Measurements from ENCODE around the gene SIGLEC6. TPM values are rescaled to one million over a fixed set of nuclear protein-coding genes. Genes with fewer than 3 reads are reported as not detected.

Gene SIGLEC6
- total RNA-seq, 1 experiment from 2014 or later, result 0.31 TPM

DNA sequence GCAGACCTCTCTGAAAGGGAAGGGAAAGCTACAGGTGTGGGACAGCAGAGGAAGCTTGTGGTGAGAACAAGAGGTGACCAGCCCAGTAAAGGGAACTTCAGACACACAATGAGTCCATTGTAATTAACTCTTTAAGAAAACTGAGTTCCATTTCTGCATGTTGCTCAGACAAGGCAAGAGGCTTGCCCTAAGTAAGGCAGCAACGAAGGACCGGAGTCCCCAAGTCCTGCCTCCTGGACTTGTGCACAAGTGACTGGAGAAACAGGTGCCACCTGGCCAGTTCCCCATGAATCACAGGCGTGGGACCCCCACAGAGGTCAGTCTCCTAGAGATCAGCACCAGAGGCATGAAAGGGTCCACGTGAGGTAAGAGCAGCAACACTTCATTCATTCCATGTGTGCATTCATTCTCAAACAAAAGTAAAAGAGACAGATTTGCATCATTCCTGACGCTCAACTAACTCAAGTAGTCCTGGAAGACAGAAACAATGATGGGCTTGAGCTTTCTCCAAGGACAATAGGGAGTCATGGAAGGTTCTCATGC is 14.7 kb upstream of the SIGLEC6 start:
- Histone ChIP-seq H3T11ph (ENCODE audit: low read length) (no peak overlapping the region), H3K9me3 (ENCODE audit: control insufficient read depth, low read depth, low read length) (no peaks in the 10 kb centered on the region), H3K27ac (ENCODE audit: insufficient read length, low read depth, low read length) (no peak overlapping the region), H2BK20ac (ENCODE audit: low read depth, low read length, poor library complexity, severe bottlenecking) (no peak overlapping the region), H3K4me1 (ENCODE audit: insufficient read depth, low read length) (no peaks in the 10 kb centered on the region), H2BK15ac (ENCODE audit: low read depth, low read length) (no peak overlapping the region), H3K27me3 (ENCODE audit: insufficient read depth, low read length) (no peaks in the 10 kb centered on the region), H3K23ac (ENCODE audit: insufficient read length, low read depth, low read length) (no peak overlapping the region), H2BK5ac (ENCODE audit: insufficient read length, low read length) (no peak overlapping the region), H2AK5ac (ENCODE audit: insufficient read length, low read length) (no peak overlapping the region), H2AFZ (ENCODE audit: low read length) (no peak overlapping the region), H3K79me1 (ENCODE audit: insufficient read depth, low read depth, low read length, poor library complexity, severe bottlenecking) (no peaks in the 10 kb centered on the region), H3K4ac (ENCODE audit: low read depth, low read length) (no peak overlapping the region), H3K14ac (ENCODE audit: insufficient read depth, low read length) (no peak overlapping the region), H2BK120ac (ENCODE audit: low read depth, low read length, poor library complexity, severe bottlenecking) (no peak overlapping the region), H4K5ac (ENCODE audit: insufficient read length, low read depth, low read length) (no peak overlapping the region), H3K18ac (ENCODE audit: insufficient read length, low read depth, low read length) (no peak overlapping the region), H4K20me1 (ENCODE audit: control insufficient read depth, insufficient read depth, insufficient read length) (no peaks in the 10 kb centered on the region), H3K79me2 (ENCODE audit: insufficient read depth, low read length) (no peaks in the 10 kb centered on the region), H4K8ac (replicated peaks; ENCODE audit: insufficient read length, low read depth, low read length) (no peak overlapping the region), H4K91ac (ENCODE audit: insufficient read length, low read depth, low read length) (no peak overlapping the region), H3K23me2 (ENCODE audit: insufficient read length, low read depth, low read length, poor library complexity, severe bottlenecking) (no peaks in the 10 kb centered on the region), H3K56ac (ENCODE audit: insufficient read length, low read depth, low read length) (no peak overlapping the region), H3K4me2 (ENCODE audit: insufficient read depth, insufficient read length, low read length) (no peak overlapping the region), H3K9ac (ENCODE audit: extremely low read depth, insufficient read length, low read length) (no peak overlapping the region), H2BK12ac (ENCODE audit: insufficient read length, low read depth, low read length) (no peak overlapping the region)
- Mint-ChIP-seq H3K27me3 (ENCODE audit: low read depth) (peaks cover 65% of the 10 kb centered on the region), H3K36me3 (ENCODE audit: insufficient read depth in 1 of 3, low read depth in 3 of 3) (peaks cover 0 to 17% (median 0%) of the 10 kb centered on the region in 3 experiments; a peak in 3 of 7 replicates), H3K9me3 (peaks cover 57 to 97% of the 10 kb centered on the region in 2 experiments), H3K4me3 (no peak overlapping the region), H3K4me1 (no peaks in the 10 kb centered on the region), H3K27ac (no peak overlapping the region)
- no peak for DNase-seq
- no peak for TF ChIP-seq CTCF (conservative IDR thresholded peaks at IDR 0.05)
- no CpG with 5 or more reads among the region's 5 CpGs for WGBS (ENCODE audit: extremely low coverage, insufficient read length, low lambda C conversion rate)

All from H9 (cell line).